GM23338 (cell line): ENCODE results near the gene SLC23A3. TPM values are rescaled to one million over a fixed set of nuclear protein-coding genes. Genes with fewer than 3 reads are reported as not detected.

ENCODE experiments used
- ATAC-seq: fragments of 200-7000 bp; cut with Tn5 transposase; 3 replicates; pipeline ENCODE4 v1.9.1; 2020
- DNase-seq: peaks from one replicate; pipeline ENCODE4 v3.0.0-alpha.2; 2015; ENCODE audit warnings: low spot score
- H2AFZ ChIP-seq: fragments of 200-600 bp; sonication (generic); 2 replicates; pipeline ENCODE4 v1.8.0; 2016; ENCODE audit warnings: antibody characterized with exemption, mild to moderate bottlenecking, moderate library complexity
- H3F3A ChIP-seq: fragments of 200-600 bp; sonication (generic); replicated peaks from 2 replicates; pipeline ENCODE4 v1.8.0; 2017; ENCODE audit warnings: antibody characterized with exemption, mixed run types, low read depth
- H3K27ac ChIP-seq: fragments of 200-600 bp; sonication (generic); 2 replicates; pipeline ENCODE4 v1.6.1; 2016; ENCODE audit warnings: low read depth
- H3K27me3 ChIP-seq: fragments of 200-600 bp; sonication (generic); 2 replicates; pipeline ENCODE4 v1.8.0; 2016; ENCODE audit warnings: mild to moderate bottlenecking, mixed run types, moderate library complexity; ENCODE audit not compliant: insufficient read depth
- H3K36me3 ChIP-seq: fragments of 200-600 bp; sonication (generic); 2 replicates; pipeline ENCODE4 v1.8.0; 2016; ENCODE audit warnings: mild to moderate bottlenecking; ENCODE audit not compliant: insufficient read depth
- H3K4me1 ChIP-seq: fragments of 200-600 bp; sonication (generic); 2 replicates; pipeline ENCODE4 v1.8.0; 2016; ENCODE audit warnings: mild to moderate bottlenecking, moderate library complexity; ENCODE audit not compliant: insufficient read depth
- H3K4me2 ChIP-seq: fragments of 200-600 bp; sonication (generic); 2 replicates; pipeline ENCODE4 v1.7.1; 2017; ENCODE audit warnings: mixed run types
- H3K4me3 ChIP-seq: fragments of 200-600 bp; sonication (generic); 2 replicates; pipeline ENCODE4 v1.6.1; 2016; ENCODE audit warnings: mixed run types
- H3K79me2 ChIP-seq: fragments of 200-600 bp; sonication (generic); replicated peaks from 2 replicates; pipeline ENCODE4 v1.8.0; 2017; ENCODE audit warnings: mild to moderate bottlenecking; ENCODE audit not compliant: insufficient read depth
- H3K9me2 ChIP-seq: fragments of 200-600 bp; sonication (generic); 2 replicates; pipeline ENCODE4 v1.8.0; 2017; ENCODE audit not compliant: insufficient read depth
- H4K20me1 ChIP-seq: fragments of 200-600 bp; sonication (generic); replicated peaks from 2 replicates; pipeline ENCODE4 v1.8.0; 2017; ENCODE audit warnings: mild to moderate bottlenecking; ENCODE audit not compliant: insufficient read depth
- H3K27ac Mint-ChIP-seq: 2 replicates; pipeline ENCODE4 v1.8.0; 2020; ENCODE audit warnings: inconsistent platforms, mild to moderate bottlenecking, moderate library complexity, mixed read lengths
- H3K27me3 Mint-ChIP-seq: 3 replicates; pipeline ENCODE4 v1.8.0; 2022; ENCODE audit warnings: low read depth, mild to moderate bottlenecking, moderate library complexity, mixed read lengths, inconsistent platforms; ENCODE audit not compliant: insufficient read depth, poor library complexity
- H3K36me3 Mint-ChIP-seq: 3 replicates; pipeline ENCODE4 v1.8.0; 2021; ENCODE audit warnings: low read depth, mild to moderate bottlenecking, inconsistent platforms, moderate library complexity, mixed read lengths
- H3K4me1 Mint-ChIP-seq: 3 replicates; pipeline ENCODE4 v1.8.0; 2020; ENCODE audit warnings: mild to moderate bottlenecking, inconsistent platforms, mixed read lengths
- H3K4me3 Mint-ChIP-seq: 3 replicates; pipeline ENCODE4 v1.8.0; 2021; ENCODE audit warnings: moderate library complexity, mild to moderate bottlenecking, inconsistent platforms, mixed read lengths
- H3K9me3 Mint-ChIP-seq: 3 replicates; pipeline ENCODE4 v1.8.0; 2020; ENCODE audit warnings: moderate library complexity, mild to moderate bottlenecking, inconsistent platforms, mixed read lengths
- CREB1 ChIP-seq: fragments of 250-450 bp; sonication (Bioruptor Pico); IDR thresholded peaks from 2 replicates; pipeline ENCODE4 v1.5.0; 2020; ENCODE audit warnings: low read depth, mild to moderate bottlenecking, moderate library complexity
- CTCF ChIP-seq, 2 experiments: fragments of 200-600 bp in 1 of 2; sonication (generic) in 1 of 2; conservative IDR thresholded peaks; 2 replicates each; pipeline versions ENCODE4 v1.5.1 to v1.6.1; 2016 to 2017; ENCODE audit warnings: antibody characterized with exemption in 2 of 2, low read depth in 2 of 2, mild to moderate bottlenecking in 2 of 2, moderate library complexity in 1 of 2
- EZH2phosphoT487 ChIP-seq: fragments of 200-600 bp; sonication (generic); IDR thresholded peaks from one replicate; pipeline ENCODE4 v1.8.1; 2018; ENCODE audit warnings: antibody characterized with exemption; ENCODE audit not compliant: unreplicated experiment
- JUNB ChIP-seq: IDR thresholded peaks from one replicate; pipeline ENCODE4 v1.6.1; 2016; ENCODE audit warnings: antibody characterized with exemption; ENCODE audit not compliant: unreplicated experiment
- NANOG ChIP-seq: IDR thresholded peaks from 2 replicates; pipeline ENCODE4 v1.6.1; 2016; ENCODE audit warnings: antibody characterized with exemption, borderline replicate concordance
- POLR2AphosphoS5 ChIP-seq: IDR thresholded peaks from 2 replicates; pipeline ENCODE4 v1.6.1; 2016; ENCODE audit warnings: antibody characterized with exemption, low read depth
- REST ChIP-seq: IDR thresholded peaks from one replicate; pipeline ENCODE4 v1.6.1; 2018; ENCODE audit warnings: antibody characterized with exemption; ENCODE audit not compliant: unreplicated experiment
- STAT1 ChIP-seq: IDR thresholded peaks from one replicate; pipeline ENCODE4 v1.6.1; 2016; ENCODE audit warnings: antibody characterized with exemption; ENCODE audit not compliant: unreplicated experiment
- ZNF114 ChIP-seq: fragments of 250-450 bp; sonication (Bioruptor Pico); IDR thresholded peaks from 2 replicates; pipeline ENCODE4 v1.5.0; 2020; ENCODE audit warnings: mild to moderate bottlenecking, moderate library complexity
- ZNF462 ChIP-seq: fragments of 250-450 bp; sonication (Bioruptor Pico); IDR thresholded peaks from 2 replicates; pipeline ENCODE4 v1.5.0; 2020; ENCODE audit warnings: mild to moderate bottlenecking, moderate library complexity
- polyA plus RNA-seq: library from polyadenylated mRNA; unstranded; fragments of >200 nt; fragmentation: Nextera tagmentation; extraction: Ambion mirVana; gene quantifications from 2 replicates; pipeline ENCODE4 v1.2.1, GENCODE V29; 2016
- total RNA-seq: library from RNA; depleted of rRNA; stranded (reverse); fragments of >200 nt; shearing (Covaris generic); gene quantifications from 2 replicates; pipeline ENCODE4 v1.2.3, GENCODE V29; 2014

Gene SLC23A3
- total and polyA plus RNA-seq, 2 experiments from 2014 or later: 0.10 to 0.73 TPM

- TF ChIP-seq REST: no peak
- TF ChIP-seq JUNB: no peak
Observed at GRCh38 chr2:219131327-219131726, 38.5 kb downstream of the SLC23A3 start (continued).

- Mint-ChIP-seq H3K27me3 (no peaks in the 10 kb centered on the region), H3K36me3 (no peaks in the 10 kb centered on the region), H3K4me3 (no peak overlapping the region), H3K4me1 (peaks cover 3% of the 10 kb centered on the region; the same call in 2 of the 3 replicates), H3K27ac (no peak overlapping the region), H3K9me3 (no peaks in the 10 kb centered on the region)
- ATAC-seq: no peak
- DNase-seq: no peak
- H3K4me1 ChIP-seq: no peaks in the 10 kb centered on the region
- no peaks in the 10 kb centered on the region for H3K27me3 ChIP-seq
- H4K20me1 ChIP-seq: peaks cover 6% of the 10 kb centered on the region; the same call in 1 of the 2 replicates
- H3K9me2 ChIP-seq: no peaks in the 10 kb centered on the region
- no peaks in the 10 kb centered on the region for H3K36me3 ChIP-seq
- H3F3A ChIP-seq: no peaks in the 10 kb centered on the region
- H2AFZ ChIP-seq: no peak overlapping the region
- no peak overlapping the region for H3K27ac ChIP-seq
- no peak overlapping the region for H3K4me2 ChIP-seq
- no peak overlapping the region for H3K4me3 ChIP-seq
- no peaks in the 10 kb centered on the region for H3K79me2 ChIP-seq
- no peak for TF ChIP-seq REST
- no peak for TF ChIP-seq NANOG
- no peak for TF ChIP-seq STAT1
- no peak for TF ChIP-seq JUNB
- no peak for TF ChIP-seq POLR2AphosphoS5
- no peak for TF ChIP-seq EZH2phosphoT487
- TF ChIP-seq CTCF (conservative IDR thresholded peaks at IDR 0.05; ENCODE audit: low read depth in 2 of 2): no peak
- TF ChIP-seq ZNF114 (CRISPR knock-in tag): no peak
- TF ChIP-seq CREB1 (CRISPR knock-in tag): no peak
- TF ChIP-seq ZNF462: no peak
Observed at GRCh38 chr2:219129589-219129988, 40.2 kb downstream of the SLC23A3 start.
